Activated T-cell treated with anti-CD3 and anti-CD28 coated beads for 1 hour (primary cell): Measurements from ENCODE around the gene CORIN.
"Not testable (repeated sequence)": the region's sequence is repeated elsewhere in the genome, so short reads cannot be mapped to it uniquely, and the experiment has no call there.

Experiments
- DNase-seq: peaks from one replicate; pipeline ENCODE4 v3.0.0-alpha.2; 2020; ENCODE audit warnings: low read depth

The CORIN gene

GRCh38 chr4:47562297-47562696 lies 275.6 kb downstream of the CORIN start:
- DNase-seq: no peak

GRCh38 chr4:47561331-47561730 lies 276.5 kb downstream of the CORIN start:
- DNase-seq: no peak

DNA sequence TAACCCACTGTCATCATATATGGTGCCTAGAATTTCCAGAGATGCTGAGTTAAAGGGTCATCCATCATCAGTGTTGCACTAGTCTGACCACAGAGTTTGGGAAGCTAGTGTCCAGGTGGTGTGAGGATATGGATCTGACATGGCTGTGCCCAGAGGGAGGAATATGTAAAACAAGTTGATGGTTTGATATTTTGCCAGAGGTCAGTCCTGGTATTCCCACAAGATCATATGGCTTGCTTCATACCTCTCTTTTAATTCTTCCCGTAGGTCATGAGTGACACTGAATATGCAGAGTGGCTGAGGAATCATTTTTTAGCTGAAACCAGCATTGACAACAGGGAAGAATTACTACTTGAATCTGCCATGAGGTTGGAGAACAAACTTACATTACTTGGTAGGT lies 277.2 kb downstream of the CORIN start:
- DNase-seq: no peak

DNA sequence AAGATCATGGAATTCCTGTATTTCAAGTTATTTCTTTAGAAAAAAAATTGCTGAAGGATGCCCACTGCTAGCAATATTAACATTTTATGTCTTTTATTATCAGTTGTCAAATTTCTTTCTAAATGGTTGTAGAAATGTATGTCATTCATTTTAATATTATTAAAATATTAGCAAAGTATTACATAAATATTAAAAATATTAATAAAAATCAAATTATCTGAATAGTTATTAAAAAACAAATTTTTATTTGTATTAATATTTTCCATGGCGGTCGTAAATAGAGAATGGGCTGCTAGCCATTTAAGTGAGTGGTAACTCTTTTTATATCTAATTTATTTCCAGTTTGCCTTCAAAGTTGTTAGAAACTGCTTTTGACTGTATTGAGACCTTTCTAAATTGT lies 280.6 kb downstream of the CORIN start:
- DNase-seq: no peak

DNA sequence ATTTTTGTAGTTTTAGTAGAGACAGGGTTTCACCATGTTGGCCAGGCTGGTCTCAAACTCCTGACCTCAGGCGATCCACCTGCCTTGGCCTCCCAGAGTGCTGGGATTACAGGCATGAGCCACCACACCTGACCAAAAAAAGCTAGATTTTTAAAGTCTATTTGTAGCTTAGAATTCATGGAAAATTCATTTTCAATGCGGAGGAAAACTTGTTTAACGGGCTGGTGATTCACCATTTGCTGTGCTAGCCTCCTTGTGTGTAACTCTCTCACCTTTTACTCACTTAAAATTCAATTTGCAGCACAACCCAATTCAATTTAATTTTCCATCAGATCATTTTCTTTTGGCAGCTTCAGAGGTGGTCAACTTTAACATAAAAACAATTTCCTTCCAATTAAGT lies 281.9 kb downstream of the CORIN start:
- not testable (repeated sequence) for DNase-seq

GRCh38 chr4:47553329-47554125 lies 284.3 kb downstream of the CORIN start:
- DNase-seq: no peak

DNA sequence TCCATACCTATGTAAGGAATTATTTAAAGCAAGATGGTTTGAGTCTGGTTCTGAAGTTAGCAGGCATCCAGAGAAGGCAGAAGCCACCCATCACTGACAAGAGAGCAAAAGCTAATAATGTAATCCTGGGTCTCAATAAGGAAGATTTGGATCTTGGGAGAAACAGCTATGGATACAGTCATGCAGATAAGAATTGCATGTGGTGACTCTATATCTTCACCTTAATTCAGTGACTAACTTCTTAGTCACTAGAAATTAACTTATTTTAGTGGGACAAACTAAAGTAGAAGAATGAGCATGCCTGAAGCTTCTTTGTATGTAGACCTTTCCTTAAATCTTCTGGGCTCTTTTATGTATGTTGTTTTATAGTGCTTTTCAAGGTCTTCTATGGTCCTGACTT lies 286.2 kb downstream of the CORIN start:
- DNase-seq: no peak

GRCh38 chr4:47550899-47551548 lies 286.8 kb downstream of the CORIN start:
- no peak for DNase-seq

- not testable (repeated sequence) for DNase-seq
These were observed 287.5 kb downstream of the CORIN start for GRCh38 chr4:47550357-47550756.
